Breast epithelium (tissue), 4 donors: ENCODE results near the gene MLC1. TPM values are rescaled to one million over a fixed set of nuclear protein-coding genes. Genes with fewer than 3 reads are reported as not detected.
"Not testable (repeated sequence)": the region's sequence is repeated elsewhere in the genome, so short reads cannot be mapped to it uniquely, and the experiment has no call there.

Source experiments
- DNase-seq, 2 donors: peaks; one replicate each; pipeline ENCODE4 v3.0.0-alpha.2; 2019; ENCODE audit warnings: low spot score in 2 of 2
- H3K27ac ChIP-seq, 2 donors: fragments of 200-600 bp; sonication (generic) in 1 of 2; one replicate each; pipeline ENCODE4 v1.5.1; 2016 to 2019; ENCODE audit warnings: mild to moderate bottlenecking in 1 of 2
- H3K27me3 ChIP-seq, 2 donors: fragments of 200-600 bp; sonication (generic) in 1 of 2; one replicate each; pipeline versions ENCODE4 v1.5.1 to v1.6.0; 2017 to 2019; ENCODE audit warnings: control low read depth in 1 of 2, mild to moderate bottlenecking in 1 of 2
- H3K36me3 ChIP-seq: fragments of 200-600 bp; one replicate; pipeline ENCODE4 v1.5.1; 2019
- H3K4me1 ChIP-seq, 2 donors: fragments of 200-600 bp; sonication (generic); one replicate each; pipeline ENCODE4 v1.5.1; 2016 to 2019; ENCODE audit warnings: control low read depth in 1 of 2
- H3K4me3 ChIP-seq, 3 donors: fragments of 200-600 bp; sonication (generic); 1 replicate in 2 of 3; 2 replicates in 1 of 3; pipeline ENCODE4 v1.5.1; 2016 to 2019; ENCODE audit warnings: mild to moderate bottlenecking in 3 of 3, moderate library complexity in 2 of 3
- H3K9me3 ChIP-seq, 2 donors: fragments of 200-600 bp; sonication (generic) in 1 of 2; one replicate each; pipeline ENCODE4 v1.5.1; 2016 to 2019; ENCODE audit warnings: control low read depth in 1 of 2
- POLR2A ChIP-seq: fragments of 450-650 bp; IDR thresholded peaks from one replicate; pipeline ENCODE4 v1.6.1; 2016; ENCODE audit warnings: antibody characterized with exemption, mild to moderate bottlenecking, moderate library complexity
- POLR2AphosphoS5 ChIP-seq, 3 donors: sonication (generic); formaldehyde crosslinking; IDR thresholded peaks; one replicate each; pipeline ENCODE4 v1.6.1; 2017; ENCODE audit warnings: antibody characterized with exemption in 3 of 3
- intact Hi-C: fragments of 100-400 bp; cut with DNase I; formaldehyde crosslinking; loops from one replicate; pipeline ENCODE4 v1.15.1; 2023; ENCODE audit warnings: low total_unique reads
- total RNA-seq, 3 donors: library from RNA; depleted of rRNA; stranded (reverse); fragments of >200 nt; gene quantifications; one replicate each; pipeline ENCODE4 v1.1.0, GENCODE V29; 2016
- TF ChIP-seq, protein P1 (sequence below), 3 donors: fragments of 450-650 bp; IDR thresholded peaks; one replicate each; pipeline ENCODE4 v1.5.1; 2016 to 2017; ENCODE audit warnings: antibody characterized with exemption in 3 of 3, mild to moderate bottlenecking in 3 of 3, moderate library complexity in 3 of 3

MLC1 gene
- total RNA-seq, 3 donors from 2014 or later, result 0.15 TPM; not detected in 2

DNA sequence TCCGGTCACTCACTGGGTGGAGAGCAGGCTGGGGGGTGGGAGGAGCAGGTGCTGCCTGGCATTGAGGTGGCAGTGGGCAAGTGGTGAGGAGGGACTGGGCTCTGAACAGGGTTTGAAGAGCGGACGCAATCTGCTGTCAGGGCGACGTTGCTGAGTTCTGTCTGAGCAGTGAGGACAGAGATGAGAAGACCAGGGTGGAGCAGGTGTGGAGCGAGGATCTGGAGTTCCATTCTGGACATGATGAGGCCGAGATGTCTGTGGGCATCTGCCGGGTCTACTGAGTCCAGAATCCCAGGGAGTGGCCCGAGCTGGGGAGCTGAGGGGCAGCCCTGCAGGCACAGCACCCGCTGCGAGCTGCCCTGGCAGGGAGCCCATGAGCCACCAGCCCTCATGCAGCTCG, 2.4 kb upstream of the MLC1 start:
- Histone ChIP-seq H3K27me3 (peaks cover 0 to 51% of the 10 kb centered on the region in 2 donors), H3K27ac (no peak overlapping the region), H3K36me3 (no peaks in the 10 kb centered on the region), H3K4me1 (no peaks in the 10 kb centered on the region), H3K9me3 (peaks cover 0 to 9% of the 10 kb centered on the region in 2 donors), H3K4me3 (no peak overlapping the region)
- no peak for DNase-seq
- intact Hi-C loops, result no loop called here
- TF ChIP-seq POLR2AphosphoS5 (IDR thresholded peaks at IDR 0.05), result no peak
- TF ChIP-seq, protein P1, sequence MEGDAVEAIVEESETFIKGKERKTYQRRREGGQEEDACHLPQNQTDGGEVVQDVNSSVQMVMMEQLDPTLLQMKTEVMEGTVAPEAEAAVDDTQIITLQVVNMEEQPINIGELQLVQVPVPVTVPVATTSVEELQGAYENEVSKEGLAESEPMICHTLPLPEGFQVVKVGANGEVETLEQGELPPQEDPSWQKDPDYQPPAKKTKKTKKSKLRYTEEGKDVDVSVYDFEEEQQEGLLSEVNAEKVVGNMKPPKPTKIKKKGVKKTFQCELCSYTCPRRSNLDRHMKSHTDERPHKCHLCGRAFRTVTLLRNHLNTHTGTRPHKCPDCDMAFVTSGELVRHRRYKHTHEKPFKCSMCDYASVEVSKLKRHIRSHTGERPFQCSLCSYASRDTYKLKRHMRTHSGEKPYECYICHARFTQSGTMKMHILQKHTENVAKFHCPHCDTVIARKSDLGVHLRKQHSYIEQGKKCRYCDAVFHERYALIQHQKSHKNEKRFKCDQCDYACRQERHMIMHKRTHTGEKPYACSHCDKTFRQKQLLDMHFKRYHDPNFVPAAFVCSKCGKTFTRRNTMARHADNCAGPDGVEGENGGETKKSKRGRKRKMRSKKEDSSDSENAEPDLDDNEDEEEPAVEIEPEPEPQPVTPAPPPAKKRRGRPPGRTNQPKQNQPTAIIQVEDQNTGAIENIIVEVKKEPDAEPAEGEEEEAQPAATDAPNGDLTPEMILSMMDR (IDR thresholded peaks at IDR 0.05), result no peak
- no peak for TF ChIP-seq POLR2A

DNA sequence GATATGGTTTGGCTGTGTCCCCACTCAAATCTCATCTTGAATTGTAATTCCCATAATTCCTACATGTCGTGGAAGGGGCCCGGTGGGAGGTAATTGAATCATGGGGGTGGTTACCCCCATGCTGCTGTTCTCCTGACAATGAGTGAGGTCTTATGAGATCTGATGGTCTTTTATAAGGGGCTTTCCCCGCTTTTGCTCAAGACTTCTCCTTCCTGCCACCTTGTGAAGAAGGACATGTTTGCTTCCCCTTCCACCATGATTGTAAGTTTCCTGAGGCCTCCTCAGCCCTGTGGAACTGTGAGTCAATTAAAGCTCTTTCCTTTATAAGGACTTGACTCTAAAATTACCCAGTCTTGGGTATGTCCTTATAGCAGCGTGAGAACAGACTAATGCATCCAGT, 1.7 kb upstream of the MLC1 start:
- H3K36me3 ChIP-seq, H3K4me1 ChIP-seq, H3K27ac ChIP-seq, H3K4me3 ChIP-seq, DNase-seq, intact Hi-C loops, H3K9me3 ChIP-seq: not testable (repeated sequence)
- H3K27me3 ChIP-seq, result peaks cover 0 to 58% of the 10 kb centered on the region in 2 donors

DNA sequence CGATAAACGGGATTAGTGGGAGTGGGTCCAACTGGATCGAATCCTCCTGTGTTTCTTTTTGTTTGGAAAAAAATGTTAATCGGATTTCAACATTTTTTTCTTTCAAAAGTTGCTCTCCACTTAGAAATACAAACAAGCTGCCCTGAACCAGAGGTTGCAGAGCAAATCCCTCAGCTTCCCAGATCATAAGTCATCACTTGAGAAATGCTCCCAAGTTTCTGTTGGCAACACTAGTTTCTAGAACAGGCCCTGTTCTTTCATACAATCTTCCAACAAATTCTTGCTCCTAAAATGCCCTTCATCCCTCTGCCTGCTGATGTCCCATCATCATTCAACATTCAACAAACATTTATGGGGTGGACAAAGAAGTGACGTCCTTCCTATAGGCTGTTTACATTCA, 1.3 kb upstream of the MLC1 start:
- H3K27me3 ChIP-seq, result peaks cover 0 to 62% of the 10 kb centered on the region in 2 donors
- no peaks in the 10 kb centered on the region for H3K4me1 ChIP-seq
- TF ChIP-seq POLR2A, result no peak
- TF ChIP-seq POLR2AphosphoS5 (IDR thresholded peaks at IDR 0.05), result no peak
- TF ChIP-seq, protein P1 (IDR thresholded peaks at IDR 0.05), result no peak
- H3K27ac ChIP-seq, result no peak overlapping the region
- H3K9me3 ChIP-seq, result peaks cover 0 to 9% of the 10 kb centered on the region in 2 donors
- intact Hi-C loops, result no loop called here
- H3K4me3 ChIP-seq, result no peak overlapping the region
- no peaks in the 10 kb centered on the region for H3K36me3 ChIP-seq
- DNase-seq, result no peak

DNA sequence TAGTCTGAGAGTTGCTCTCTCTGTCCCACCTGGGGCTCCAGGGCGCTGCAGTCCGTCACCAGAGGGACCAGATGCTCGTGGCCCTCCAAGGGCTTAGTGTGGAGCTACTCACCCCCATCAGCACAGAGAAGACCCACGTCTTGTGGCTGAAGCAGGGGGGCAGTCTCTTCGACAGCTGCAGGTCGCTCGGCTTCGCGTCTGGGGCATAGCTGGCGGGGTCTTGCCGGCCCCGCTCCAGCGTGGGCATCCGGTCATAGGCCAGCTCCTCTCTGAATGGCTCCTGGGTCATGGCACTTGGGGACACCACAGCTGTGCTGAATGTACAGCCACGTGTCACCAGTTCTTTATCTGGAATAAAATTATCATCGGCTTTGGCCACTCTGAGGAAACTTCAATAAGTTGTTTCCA, 608 bp downstream of the MLC1 start:
- Histone ChIP-seq H3K9me3 (peaks cover 0 to under 1% of the 10 kb centered on the region in 2 donors), H3K27ac (no peak overlapping the region), H3K4me3 (no peak overlapping the region), H3K4me1 (no peaks in the 10 kb centered on the region), H3K36me3 (no peaks in the 10 kb centered on the region), H3K27me3 (peaks cover 0 to 57% of the 10 kb centered on the region in 2 donors)
- intact Hi-C loops, result no loop called here
- no peak for DNase-seq
- TF ChIP-seq POLR2AphosphoS5 (IDR thresholded peaks at IDR 0.05), result no peak
- TF ChIP-seq, protein P1 (IDR thresholded peaks at IDR 0.05), result no peak
- TF ChIP-seq POLR2A, result no peak

DNA sequence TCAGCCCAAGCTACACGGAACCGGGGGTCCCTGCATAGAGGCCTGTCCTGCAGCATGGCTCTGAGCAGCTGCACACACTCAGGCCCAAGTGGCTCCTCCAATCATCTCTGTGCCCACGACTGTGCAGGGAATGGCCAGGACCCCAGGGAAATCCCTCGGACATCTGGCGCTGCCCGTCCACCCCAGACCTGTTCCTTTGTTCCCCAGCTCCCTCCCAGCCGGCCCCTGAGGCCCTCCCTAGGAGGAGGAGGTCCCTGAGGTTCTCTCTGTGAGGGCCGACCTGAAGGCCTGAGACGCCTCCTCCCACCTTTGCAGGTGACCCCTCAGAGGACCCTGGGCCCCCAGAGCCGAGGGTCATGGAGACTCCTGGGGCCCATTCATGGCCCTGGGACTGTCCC, 1.1 kb downstream of the MLC1 start:
- Histone ChIP-seq H3K4me3 (no peak overlapping the region), H3K36me3 (no peaks in the 10 kb centered on the region), H3K4me1 (no peaks in the 10 kb centered on the region), H3K27ac (no peak overlapping the region), H3K9me3 (no peaks in the 10 kb centered on the region), H3K27me3 (peaks cover 0 to 52% of the 10 kb centered on the region in 2 donors)
- TF ChIP-seq, protein P1 (IDR thresholded peaks at IDR 0.05), result no peak
- no peak for DNase-seq
- intact Hi-C loops, result no loop called here

DNA sequence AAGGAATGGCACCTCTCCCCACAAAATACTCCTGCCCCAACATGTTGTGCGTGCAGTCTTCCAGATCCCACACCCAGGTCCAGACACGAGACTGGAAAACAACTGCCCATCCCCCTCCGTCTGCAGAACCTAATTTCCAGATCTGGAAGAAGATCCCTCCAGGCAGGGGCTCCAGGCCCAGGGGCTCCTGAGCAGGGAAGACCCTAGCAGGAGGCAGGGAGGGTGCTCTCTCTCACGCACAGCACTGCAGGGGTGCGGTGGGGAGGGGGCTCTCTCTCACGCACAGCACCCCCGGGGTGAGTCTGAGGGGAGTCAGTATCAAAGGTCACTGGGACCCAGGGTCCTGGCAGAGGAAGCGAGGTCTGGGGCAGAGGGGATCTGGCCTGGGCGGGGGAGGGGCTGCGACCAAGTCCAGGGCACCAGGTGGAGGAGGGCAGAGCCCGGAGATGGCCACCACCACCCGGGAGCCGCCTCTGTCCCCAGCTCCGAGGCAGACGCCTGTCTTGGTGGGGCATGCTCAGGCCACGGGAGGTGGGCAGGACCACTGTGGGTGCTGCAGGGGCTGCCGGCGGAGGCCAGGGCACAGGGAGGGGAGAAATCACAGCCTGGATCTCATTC, 1.7 kb downstream of the MLC1 start:
- Histone ChIP-seq H3K4me3 (peak overlapping the region in 1 of 3 donors; percentile 7), H3K27me3 (peaks cover 0 to 50% of the 10 kb centered on the region in 2 donors), H3K27ac (no peak overlapping the region), H3K4me1 (no peaks in the 10 kb centered on the region), H3K9me3 (no peaks in the 10 kb centered on the region), H3K36me3 (no peaks in the 10 kb centered on the region)
- intact Hi-C loops, result no loop called here
- DNase-seq, result no peak
- no peak for TF ChIP-seq POLR2AphosphoS5 (IDR thresholded peaks at IDR 0.05)
- TF ChIP-seq, protein P1 (IDR thresholded peaks at IDR 0.05), result no peak
- no peak for TF ChIP-seq POLR2A
